HCT116 (cell line): ENCODE measurements around the gene ANKRD39.

Source experiments
- CEBPB ChIP-seq: IDR thresholded peaks from 2 replicates; pipeline ENCODE4 v1.6.1; 2012; ENCODE audit warnings: low read depth
- EZH2 ChIP-seq: fragments of 200-600 bp; sonication (generic); IDR thresholded peaks from 2 replicates; pipeline ENCODE4 v1.6.1; 2017; ENCODE audit warnings: antibody characterized with exemption, mixed run types
- EZH2phosphoT487 ChIP-seq: fragments of 200-600 bp; IDR thresholded peaks from 2 replicates; pipeline ENCODE4 v1.6.1; 2018; ENCODE audit warnings: antibody characterized with exemption, borderline replicate concordance
- MAX ChIP-seq: IDR thresholded peaks from 2 replicates; pipeline ENCODE4 v1.6.1; 2012
- POLR2A ChIP-seq: IDR thresholded peaks from 2 replicates; pipeline ENCODE4 v1.7.0; 2011; ENCODE audit warnings: borderline replicate concordance; ENCODE audit not compliant: insufficient read depth, insufficient read length; ENCODE audit errors: extremely low read depth
- POLR2AphosphoS5 ChIP-seq: IDR thresholded peaks from 2 replicates; pipeline ENCODE4 v1.6.1; 2011; ENCODE audit warnings: mild to moderate bottlenecking, low read depth, low read length, moderate library complexity
- REST ChIP-seq: IDR thresholded peaks from 2 replicates; pipeline ENCODE4 v1.6.1; 2012; ENCODE audit warnings: low read depth
- SP1 ChIP-seq: IDR thresholded peaks from 2 replicates; pipeline ENCODE4 v1.6.1; 2012; ENCODE audit warnings: low read depth
- TCF7L2 ChIP-seq: IDR thresholded peaks from 2 replicates; pipeline ENCODE4 v1.7.0; 2011; ENCODE audit warnings: borderline replicate concordance, inconsistent platforms; ENCODE audit not compliant: insufficient read depth, insufficient read length; ENCODE audit errors: extremely low read depth
- YY1 ChIP-seq: IDR thresholded peaks from 2 replicates; pipeline ENCODE4 v1.6.1; 2011; ENCODE audit warnings: low read length, low read depth, moderate library complexity, mild to moderate bottlenecking; ENCODE audit not compliant: insufficient replicate concordance; ENCODE audit errors: extremely low read depth
- TF ChIP-seq, protein P1 (sequence below), 3 experiments: fragments of 200-600 bp in 1 of 3; sonication (generic) in 1 of 3; IDR thresholded peaks in 2 of 3; conservative IDR thresholded peaks in 1 of 3; 2 replicates each; pipeline ENCODE4 v1.5.1; 2012 to 2017; ENCODE audit warnings: low read depth in 2 of 3, low read length in 2 of 3, antibody characterized with exemption in 1 of 3, borderline replicate concordance in 1 of 3, control low read depth in 1 of 3, mild to moderate bottlenecking in 1 of 3, mixed read lengths in 1 of 3, mixed run types in 1 of 3, moderate library complexity in 1 of 3; ENCODE audit not compliant: insufficient read depth in 1 of 3

- TF ChIP-seq, protein P1, sequence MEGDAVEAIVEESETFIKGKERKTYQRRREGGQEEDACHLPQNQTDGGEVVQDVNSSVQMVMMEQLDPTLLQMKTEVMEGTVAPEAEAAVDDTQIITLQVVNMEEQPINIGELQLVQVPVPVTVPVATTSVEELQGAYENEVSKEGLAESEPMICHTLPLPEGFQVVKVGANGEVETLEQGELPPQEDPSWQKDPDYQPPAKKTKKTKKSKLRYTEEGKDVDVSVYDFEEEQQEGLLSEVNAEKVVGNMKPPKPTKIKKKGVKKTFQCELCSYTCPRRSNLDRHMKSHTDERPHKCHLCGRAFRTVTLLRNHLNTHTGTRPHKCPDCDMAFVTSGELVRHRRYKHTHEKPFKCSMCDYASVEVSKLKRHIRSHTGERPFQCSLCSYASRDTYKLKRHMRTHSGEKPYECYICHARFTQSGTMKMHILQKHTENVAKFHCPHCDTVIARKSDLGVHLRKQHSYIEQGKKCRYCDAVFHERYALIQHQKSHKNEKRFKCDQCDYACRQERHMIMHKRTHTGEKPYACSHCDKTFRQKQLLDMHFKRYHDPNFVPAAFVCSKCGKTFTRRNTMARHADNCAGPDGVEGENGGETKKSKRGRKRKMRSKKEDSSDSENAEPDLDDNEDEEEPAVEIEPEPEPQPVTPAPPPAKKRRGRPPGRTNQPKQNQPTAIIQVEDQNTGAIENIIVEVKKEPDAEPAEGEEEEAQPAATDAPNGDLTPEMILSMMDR (IDR thresholded peaks at IDR 0.05 in 2 of 3, conservative IDR thresholded peaks at IDR 0.05 in 1 of 3; ENCODE audit: borderline replicate concordance in 1 of 3, insufficient read depth in 1 of 3, low read depth in 2 of 3, low read length in 2 of 3) = no peak
- TF ChIP-seq SP1 (no peak), TCF7L2 (no peak), EZH2phosphoT487 (no peak), REST (no peak), YY1 (no peak), EZH2 (no peak), CEBPB (no peak), MAX (no peak), POLR2AphosphoS5 (no peak), POLR2A (no peak)
These were observed 35.7 kb upstream of the ANKRD39 start for GRCh38 chr2:96893289-96894150.
